Kidney epithelial cell (primary cell): Measurements from ENCODE around the gene TMEM139. TPM values are rescaled to one million over a fixed set of nuclear protein-coding genes. Genes with fewer than 3 reads are reported as not detected.

Experiments
- DNase-seq: peaks from one replicate; pipeline ENCODE4 v3.0.0-alpha.2; 2010; ENCODE audit warnings: low read depth
- H3K27me3 ChIP-seq: 2 replicates; pipeline ENCODE4 v1.6.0; 2011; ENCODE audit warnings: low read length; ENCODE audit not compliant: control insufficient read depth, insufficient read depth
- H3K36me3 ChIP-seq: 2 replicates; pipeline ENCODE4 v1.5.1; 2011; ENCODE audit warnings: low read length; ENCODE audit not compliant: control insufficient read depth, insufficient read depth
- H3K4me3 ChIP-seq: 2 replicates; pipeline ENCODE4 v1.5.1; 2011; ENCODE audit warnings: low read depth, mild to moderate bottlenecking, control low read depth, low read length
- total RNA-seq: library from RNA; depleted of rRNA; stranded (reverse); fragments of >200 nt; gene quantifications from 2 replicates; pipeline ENCODE4 v1.2.3, GENCODE V29; 2015
- TF ChIP-seq, protein P1 (sequence below): IDR thresholded peaks from 2 replicates; pipeline ENCODE4 v1.5.1; 2011; ENCODE audit warnings: mild to moderate bottlenecking, moderate library complexity, low read length, control low read depth, inconsistent platforms; ENCODE audit not compliant: insufficient read depth, poor library complexity, severe bottlenecking

TMEM139 gene
- total RNA-seq, 1 donor from 2014 or later = 11.9 TPM

DNA sequence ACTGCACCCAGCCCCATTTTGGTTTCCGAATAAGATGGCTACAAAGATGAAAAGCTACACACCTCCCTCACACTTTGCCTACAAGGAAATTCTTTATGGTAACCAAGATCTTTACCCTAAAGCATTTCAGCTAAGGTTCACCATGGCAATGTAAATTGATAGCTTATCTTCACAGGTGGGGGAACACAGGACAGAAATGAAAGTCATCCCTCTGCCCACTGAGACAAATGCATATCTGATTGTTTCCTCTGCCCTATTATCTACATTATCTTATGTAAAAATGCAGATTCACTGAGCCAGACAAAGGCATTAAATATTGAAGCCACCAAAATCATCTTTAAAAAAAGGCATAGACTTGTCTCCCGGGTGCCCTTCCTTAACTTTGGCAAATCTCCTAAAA lies 3.2 kb upstream of the TMEM139 start:
- TF ChIP-seq, protein P1, sequence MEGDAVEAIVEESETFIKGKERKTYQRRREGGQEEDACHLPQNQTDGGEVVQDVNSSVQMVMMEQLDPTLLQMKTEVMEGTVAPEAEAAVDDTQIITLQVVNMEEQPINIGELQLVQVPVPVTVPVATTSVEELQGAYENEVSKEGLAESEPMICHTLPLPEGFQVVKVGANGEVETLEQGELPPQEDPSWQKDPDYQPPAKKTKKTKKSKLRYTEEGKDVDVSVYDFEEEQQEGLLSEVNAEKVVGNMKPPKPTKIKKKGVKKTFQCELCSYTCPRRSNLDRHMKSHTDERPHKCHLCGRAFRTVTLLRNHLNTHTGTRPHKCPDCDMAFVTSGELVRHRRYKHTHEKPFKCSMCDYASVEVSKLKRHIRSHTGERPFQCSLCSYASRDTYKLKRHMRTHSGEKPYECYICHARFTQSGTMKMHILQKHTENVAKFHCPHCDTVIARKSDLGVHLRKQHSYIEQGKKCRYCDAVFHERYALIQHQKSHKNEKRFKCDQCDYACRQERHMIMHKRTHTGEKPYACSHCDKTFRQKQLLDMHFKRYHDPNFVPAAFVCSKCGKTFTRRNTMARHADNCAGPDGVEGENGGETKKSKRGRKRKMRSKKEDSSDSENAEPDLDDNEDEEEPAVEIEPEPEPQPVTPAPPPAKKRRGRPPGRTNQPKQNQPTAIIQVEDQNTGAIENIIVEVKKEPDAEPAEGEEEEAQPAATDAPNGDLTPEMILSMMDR = no peak
- H3K27me3 ChIP-seq = no peaks in the 10 kb centered on the region
- no peak overlapping the region for H3K4me3 ChIP-seq
- no peak for DNase-seq
- no peaks in the 10 kb centered on the region for H3K36me3 ChIP-seq

DNA sequence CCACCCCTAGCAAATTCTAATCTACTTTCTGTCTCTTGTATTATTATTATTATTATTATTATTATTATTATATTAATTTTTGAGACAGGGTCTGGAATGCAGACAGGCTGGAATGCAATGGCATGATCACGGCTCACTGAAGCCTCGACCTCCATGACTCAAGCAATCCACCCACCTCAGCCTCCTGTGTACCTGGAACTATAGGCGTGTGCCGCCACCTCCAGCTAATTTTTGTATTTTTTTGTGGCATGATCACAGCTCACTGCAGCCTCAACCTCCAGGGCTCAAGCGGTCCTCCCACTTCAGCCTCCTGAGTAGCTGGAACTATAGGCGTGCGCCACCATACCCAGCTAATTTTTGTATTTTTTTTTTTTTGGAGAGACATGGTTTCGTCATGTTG lies 2.6 kb upstream of the TMEM139 start:
- Histone ChIP-seq H3K27me3 (no peaks in the 10 kb centered on the region), H3K36me3 (no peaks in the 10 kb centered on the region), H3K4me3 (no peak overlapping the region)
- TF ChIP-seq, protein P1 = no peak
- DNase-seq = no peak

DNA sequence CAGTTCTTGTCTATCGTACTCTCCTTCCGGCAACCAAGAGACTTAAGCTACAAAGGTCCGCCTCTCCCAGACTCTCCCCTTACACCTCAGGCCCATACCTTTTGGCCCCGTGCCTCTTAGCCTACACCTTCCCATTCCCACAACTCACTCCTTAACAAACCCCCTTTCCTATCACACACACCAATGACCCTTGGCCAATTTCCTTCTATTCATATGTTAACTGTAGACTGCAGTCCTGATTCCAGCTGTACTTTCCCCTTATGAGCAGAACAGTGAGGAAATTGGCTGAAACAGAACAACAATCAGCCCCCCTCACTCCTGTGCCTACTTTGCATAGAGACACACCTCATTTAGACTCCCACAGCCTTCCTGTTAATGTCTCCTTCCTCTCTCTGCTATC lies 1.4 kb upstream of the TMEM139 start:
- no peaks in the 10 kb centered on the region for H3K27me3 ChIP-seq
- no peak overlapping the region for H3K4me3 ChIP-seq
- no peaks in the 10 kb centered on the region for H3K36me3 ChIP-seq
- TF ChIP-seq, protein P1 = no peak
- no peak for DNase-seq

DNA sequence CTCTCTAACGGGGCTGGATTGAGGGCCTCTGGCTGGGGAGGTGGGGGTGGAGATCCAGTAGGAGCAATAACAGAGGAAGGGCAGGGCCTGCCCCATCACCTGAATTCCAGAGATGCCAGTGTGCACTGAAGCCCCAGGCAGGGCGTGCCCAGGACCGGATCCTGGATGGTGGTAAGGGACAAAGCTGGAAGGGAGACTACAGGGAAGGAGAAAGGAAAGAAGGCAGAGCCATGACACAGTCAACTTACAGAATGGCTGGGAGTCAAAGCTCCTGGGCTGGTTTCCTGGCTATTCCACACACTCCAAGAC lies 666 bp downstream of the TMEM139 start:
- no peaks in the 10 kb centered on the region for H3K36me3 ChIP-seq
- no peaks in the 10 kb centered on the region for H3K27me3 ChIP-seq
- peak; percentile 61 for DNase-seq
- TF ChIP-seq, protein P1 = no peak
- peak overlapping the region; percentile 43 for H3K4me3 ChIP-seq

DNA sequence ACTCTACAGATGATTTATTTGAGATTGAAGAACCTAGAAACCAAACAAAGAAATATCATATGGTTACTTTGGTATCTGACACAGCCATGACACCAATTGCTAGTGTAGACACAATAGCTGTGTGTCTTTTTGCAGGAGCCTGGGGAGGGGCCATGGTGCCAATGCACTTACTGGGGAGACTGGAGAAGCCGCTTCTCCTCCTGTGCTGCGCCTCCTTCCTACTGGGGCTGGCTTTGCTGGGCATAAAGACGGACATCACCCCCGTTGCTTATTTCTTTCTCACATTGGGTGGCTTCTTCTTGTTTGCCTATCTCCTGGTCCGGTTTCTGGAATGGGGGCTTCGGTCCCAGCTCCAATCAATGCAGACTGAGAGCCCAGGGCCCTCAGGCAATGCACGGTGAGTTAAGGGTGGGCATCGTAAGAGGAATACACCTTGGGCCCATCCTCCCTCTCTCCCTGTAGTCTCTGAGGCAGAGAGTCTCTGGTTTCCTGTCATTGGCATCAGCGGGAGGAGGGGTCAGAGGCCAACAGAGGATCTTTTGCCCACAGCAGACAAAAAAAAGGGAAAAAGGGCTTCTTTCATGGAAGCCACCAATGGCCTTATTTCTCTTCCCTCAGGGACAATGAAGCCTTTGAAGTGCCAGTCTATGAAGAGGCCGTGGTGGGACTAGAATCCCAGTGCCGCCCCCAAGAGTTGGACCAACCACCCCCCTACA lies 1.2 kb downstream of the TMEM139 start:
- TF ChIP-seq, protein P1 = no peak
- peak overlapping the region; percentile 2 for H3K4me3 ChIP-seq
- H3K36me3 ChIP-seq = no peaks in the 10 kb centered on the region
- H3K27me3 ChIP-seq = no peaks in the 10 kb centered on the region
- no peak for DNase-seq

DNA sequence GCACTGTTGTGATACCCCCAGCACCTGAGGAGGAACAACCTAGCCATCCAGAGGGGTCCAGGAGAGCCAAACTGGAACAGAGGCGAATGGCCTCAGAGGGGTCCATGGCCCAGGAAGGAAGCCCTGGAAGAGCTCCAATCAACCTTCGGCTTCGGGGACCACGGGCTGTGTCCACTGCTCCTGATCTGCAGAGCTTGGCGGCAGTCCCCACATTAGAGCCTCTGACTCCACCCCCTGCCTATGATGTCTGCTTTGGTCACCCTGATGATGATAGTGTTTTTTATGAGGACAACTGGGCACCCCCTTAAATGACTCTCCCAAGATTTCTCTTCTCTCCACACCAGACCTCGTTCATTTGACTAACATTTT lies 1.7 kb downstream of the TMEM139 start:
- H3K27me3 ChIP-seq = no peaks in the 10 kb centered on the region
- TF ChIP-seq, protein P1 = no peak
- no peaks in the 10 kb centered on the region for H3K36me3 ChIP-seq
- H3K4me3 ChIP-seq = no peak overlapping the region
- DNase-seq = no peak
